K562 (cell line): ENCODE data around the gene RAB43. TPM values are rescaled to one million over a fixed set of nuclear protein-coding genes. Genes with fewer than 3 reads are reported as not detected.

Experiments used
- ATAC-seq: fragments of 200-7000 bp; cut with Tn5 transposase; 3 replicates; pipeline ENCODE4 v1.9.1; 2020; ENCODE audit warnings: moderate library complexity
- BruUV-seq: library from RNA; stranded (reverse); fragments of 400-500 nt; replicated peaks from 2 replicates; lab custom pipeline; 2021; lab: Mats Ljungman, UMichigan
- CTCF ChIA-PET: fragments of 300-600 bp; formaldehyde crosslinking; extraction: SDS; loops from one replicate; lab custom pipeline; 2021; ENCODE audit warnings: low intra/inter-chr PET ratio; lab: Yijun Ruan, JAX
- POLR2A ChIA-PET: fragments of 300-600, 350-650 bp; sonication (Branson Sonifier 250); formaldehyde crosslinking; extraction: SDS; loops from one replicate; lab custom pipeline; 2021; ENCODE audit warnings: antibody characterized with exemption, inconsistent platforms; lab: Yijun Ruan, JAX
- DNase-seq, 4 experiments: peaks; one replicate each; pipeline versions ENCODE4 v3.0.0 to v3.0.0-alpha.2; 2011 to 2018; ENCODE audit warnings: low spot score in 3 of 4, mixed read lengths in 3 of 4; ENCODE audit errors: extremely low read depth in 1 of 4
- FAIRE-seq: peaks from 2 replicates; lab custom pipeline; 2011; peaks lifted over from hg19 to GRCh38; lab: Jason Lieb, UNC
- H2AFZ ChIP-seq: 2 replicates; pipeline ENCODE4 v1.6.0; 2011; ENCODE audit warnings: low read depth, low read length, control low read depth, inconsistent platforms
- H3K27ac ChIP-seq: fragments of 200-600 bp; 3 replicates; pipeline ENCODE4 v1.8.0; 2011; ENCODE audit warnings: low read depth, mild to moderate bottlenecking, control low read depth, inconsistent platforms, low read length, moderate library complexity, mixed read lengths; ENCODE audit errors: extremely low read depth
- H3K27me3 ChIP-seq, 2 experiments: fragments of 300-600 bp in 1 of 2; 2 replicates in 1 of 2; 3 replicates in 1 of 2; pipeline versions ENCODE4 v1.6.0 to v1.8.0; 2011; ENCODE audit warnings: inconsistent platforms in 2 of 2, low read length in 2 of 2, mild to moderate bottlenecking in 1 of 2, mixed read lengths in 1 of 2, moderate library complexity in 1 of 2; ENCODE audit not compliant: control insufficient read depth in 2 of 2, insufficient read depth in 2 of 2
- H3K36me3 ChIP-seq: fragments of 300-600 bp; 3 replicates; pipeline ENCODE4 v1.8.0; 2011; ENCODE audit warnings: mild to moderate bottlenecking, low read length, inconsistent platforms; ENCODE audit not compliant: control insufficient read depth, insufficient read depth
- H3K4me1 ChIP-seq, 2 experiments: fragments of 200-600 bp in 1 of 2; replicated peaks in 1 of 2; 2 replicates in 1 of 2; 3 replicates in 1 of 2; pipeline versions ENCODE4 v1.5.1 to v1.8.0; 2011; ENCODE audit warnings: inconsistent platforms in 2 of 2, low read length in 2 of 2, mild to moderate bottlenecking in 1 of 2, mixed read lengths in 1 of 2, moderate library complexity in 1 of 2; ENCODE audit not compliant: control insufficient read depth in 2 of 2, insufficient read depth in 2 of 2
- H3K4me2 ChIP-seq: 2 replicates; pipeline ENCODE4 v1.6.1; 2011; ENCODE audit warnings: low read length, control low read depth, inconsistent platforms, mixed read lengths; ENCODE audit not compliant: insufficient read depth
- H3K4me3 ChIP-seq: fragments of 200-600 bp; sonication (generic), shearing (Covaris generic); 2 replicates; pipeline ENCODE4 v1.5.1; 2016; ENCODE audit warnings: control low read depth, inconsistent platforms
- H3K79me2 ChIP-seq: fragments of 200-600 bp; 3 replicates; pipeline ENCODE4 v1.8.0; 2011; ENCODE audit warnings: low read length, inconsistent platforms; ENCODE audit not compliant: control insufficient read depth, insufficient read depth
- H3K9ac ChIP-seq, 2 experiments: 2 replicates each; pipeline versions ENCODE4 v1.6.0 to v1.6.1; 2011; ENCODE audit warnings: low read depth in 2 of 2, low read length in 2 of 2, control low read depth in 1 of 2, inconsistent platforms in 1 of 2, mild to moderate bottlenecking in 1 of 2, mixed read lengths in 1 of 2; ENCODE audit not compliant: insufficient read depth in 1 of 2
- H3K9me1 ChIP-seq: one replicate; pipeline ENCODE4 v1.6.0; 2011; ENCODE audit warnings: inconsistent platforms, mild to moderate bottlenecking, low read length, moderate library complexity; ENCODE audit not compliant: control insufficient read depth, insufficient read depth
- H3K9me3 ChIP-seq: replicated peaks from 2 replicates; pipeline ENCODE4 v1.5.1; 2011; ENCODE audit warnings: low read depth, low read length, inconsistent platforms; ENCODE audit not compliant: control insufficient read depth, insufficient read depth
- H4K20me1 ChIP-seq: replicated peaks from 2 replicates; pipeline ENCODE4 v1.6.1; 2011; ENCODE audit warnings: low read length, inconsistent platforms, mixed read lengths; ENCODE audit not compliant: control insufficient read depth, insufficient read depth
- AFF4 ChIP-seq: sonication (generic); formaldehyde crosslinking; IDR thresholded peaks from 2 replicates; pipeline ENCODE4 v1.8.0; 2023; ENCODE audit warnings: mild to moderate bottlenecking, missing genetic modification reagents
- EGR1 ChIP-seq: fragments of 450-650 bp; conservative IDR thresholded peaks from 2 replicates; pipeline ENCODE4 v1.6.1; 2017; ENCODE audit warnings: mild to moderate bottlenecking
- FUS ChIP-seq: fragments of 200-400 bp; formaldehyde crosslinking; optimal IDR thresholded peaks from 2 replicates; pipeline ENCODE3; 2017; ENCODE audit warnings: low read depth, low read length
- HMG20B ChIP-seq: fragments of 250-450 bp; sonication (Bioruptor Pico); IDR thresholded peaks from 2 replicates; pipeline ENCODE4 v1.5.0; 2021; ENCODE audit warnings: mild to moderate bottlenecking
- HNRNPK ChIP-seq: fragments of 200-400 bp; formaldehyde crosslinking; IDR thresholded peaks from one replicate; pipeline ENCODE4 v1.6.1; 2018; ENCODE audit warnings: mild to moderate bottlenecking, low read depth, low read length; ENCODE audit not compliant: poor library complexity, severe bottlenecking
- KLF13 ChIP-seq: fragments of 450-650 bp; IDR thresholded peaks from 2 replicates; pipeline ENCODE4 v1.6.1; 2016; ENCODE audit warnings: missing genetic modification characterization, low read depth, mild to moderate bottlenecking, missing compliant biosample characterization, moderate library complexity, borderline replicate concordance
- PCBP1 ChIP-seq: fragments of 200-400 bp; formaldehyde crosslinking; IDR thresholded peaks from 2 replicates; pipeline ENCODE4 v1.6.1; 2018; ENCODE audit warnings: mild to moderate bottlenecking, low read depth, low read length; ENCODE audit not compliant: poor library complexity, severe bottlenecking
- POLR2B ChIP-seq: fragments of 450-650 bp; IDR thresholded peaks from 2 replicates; pipeline ENCODE4 v1.6.1; 2018; ENCODE audit warnings: low read depth; ENCODE audit not compliant: partially characterized antibody
- PYGO2 ChIP-seq: fragments of 450-650 bp; IDR thresholded peaks from 2 replicates; pipeline ENCODE4 v1.6.1; 2016; ENCODE audit warnings: mild to moderate bottlenecking, missing genetic modification characterization, moderate library complexity, missing compliant biosample characterization
- SNIP1 ChIP-seq: fragments of 450-650 bp; IDR thresholded peaks from 2 replicates; pipeline ENCODE4 v1.7.1; 2017; ENCODE audit warnings: low read depth, mild to moderate bottlenecking
- SUPT5H ChIP-seq: fragments of 450-650 bp; IDR thresholded peaks from 2 replicates; pipeline ENCODE4 v1.6.1; 2016
- ZBTB26 ChIP-seq: fragments of 450-650 bp; formaldehyde crosslinking; IDR thresholded peaks from 2 replicates; pipeline ENCODE4 v1.4.0; 2022; ENCODE audit warnings: missing genetic modification characterization
- WGBS: fragments of 100-300 bp; shearing (Covaris generic); methylation state at CpG from one replicate; pipeline ENCODE4 v1.1.6; 2016; ENCODE audit warnings: low coverage, mixed read lengths; ENCODE audit not compliant: insufficient coverage; ENCODE audit errors: missing lambda C conversion rate; 5-methylcytosine and 5-hydroxymethylcytosine counted together
- in situ Hi-C: fragments of 300-500 bp; cut with MboI; formaldehyde crosslinking; loops from 4 replicates; pipeline ENCODE4 v1.15.0; 2018; ENCODE audit warnings: inconsistent platforms, mixed read lengths
- intact Hi-C: fragments of 100-400 bp; cut with micrococcal nuclease; formaldehyde crosslinking; loops from 2 replicates; pipeline ENCODE4 v1.14.2; 2022
- polyA plus RNA-seq, 8 experiments: library from polyadenylated mRNA; depleted of rRNA in 4 of 8; stranded (reverse) in 5 of 8; unstranded in 3 of 8; fragments of >200 nt; fragmentation: Nextera tagmentation in 2 of 8; fragmentation: Illumina TruSeq in 1 of 8; extraction: Ambion mirVana in 2 of 8; extraction: Trizol in 1 of 8; gene quantifications; 2 replicates each; pipeline versions ENCODE4 v1.2.1 to v1.2.3, GENCODE V29; 2011 to 2014; ENCODE audit warnings: inconsistent platforms in 1 of 8, missing spikeins in 1 of 8
- total RNA-seq, 7 experiments: library from RNA; depleted of rRNA in 6 of 7; stranded (reverse); fragments of >200 nt in 6 of 7; fragmentation: Illumina TruSeq in 2 of 7; extraction: Trizol in 2 of 7; gene quantifications; 2 replicates each; pipeline versions ENCODE4 v1.2.1 to v1.2.3, GENCODE V29; 2011 to 2021; ENCODE audit warnings: low replicate concordance in 1 of 7

The RAB43 gene
- total and polyA plus RNA-seq, 9 of the 15 experiments (the other 6 are each of a cell fraction or from before 2014, with no cell fraction given), result 0.04 to 6.8 (median 1.7) TPM; not detected in 2

GRCh38 chr3:129121792-129122411, at the start of gene RAB43 (continued):
- TF ChIP-seq ZBTB26 (CRISPR knock-in tag) (0 out of 2 replicates have a peak, but pooled peaks have one; percentile 26), EGR1 (peak; percentile 82), PCBP1 (peak; percentile 28)

GRCh38 chr3:129166579-129167332, 45.2 kb upstream of the RAB43 start:
- POLR2A ChIA-PET, result interaction anchor here (1.2 to 1.9 kb wide), 2 partner anchors 10 to 78 kb away, joined by 3 to 7 read pairs; no protein-coding TSS in a partner anchor
- Histone ChIP-seq H3K9me1 (no peaks in the 10 kb centered on the region), H3K9ac (no peak overlapping the region), H3K36me3 (peaks cover 47% of the 10 kb centered on the region), H3K27ac (no peak overlapping the region), H4K20me1 (no peaks in the 10 kb centered on the region), H3K4me3 (no peak overlapping the region), H3K9me3 (no peaks in the 10 kb centered on the region), H3K27me3 (no peaks in the 10 kb centered on the region), H3K79me2 (peaks cover 25% of the 10 kb centered on the region), H3K4me2 (no peak overlapping the region), H3K4me1 (peaks cover 0 to 6% of the 10 kb centered on the region in 2 experiments; a peak in 3 of 5 replicates), H2AFZ (no peak overlapping the region)
- no TSS peak for BruUV-seq
- 88% methylated on average over 15 of the region's 15 CpGs for WGBS
- in situ Hi-C loops (no loop called here), intact Hi-C loops (no loop called here)
- ATAC-seq (no peak), FAIRE-seq (no peak), DNase-seq (no peak)
- CTCF ChIA-PET, result no interaction called here
- no peak for TF ChIP-seq AFF4 (CRISPR knock-in tag)
- no peak for TF ChIP-seq HNRNPK
- TF ChIP-seq PYGO2, result no peak
- TF ChIP-seq FUS, result no peak
- no peak for TF ChIP-seq SNIP1
- no peak for TF ChIP-seq HMG20B
- peak; percentile 32 for TF ChIP-seq POLR2B
- TF ChIP-seq KLF13 (tag), result no peak
- TF ChIP-seq SUPT5H, result peak; percentile 25; the same call in 1 of the 2 replicates
